ENCODE data around the gene CLCF1. TPM values are rescaled to one million over a fixed set of nuclear protein-coding genes. Genes with fewer than 3 reads are reported as not detected.

CLCF1 gene
- total RNA-seq, 1 donor from 2014 or later = 0.63 TPM

GRCh38 chr11:67356387-67356863 lies 17.0 kb downstream of the CLCF1 start:
- no peaks in the 10 kb centered on the region for H3K9me3 Mint-ChIP-seq
- intact Hi-C loops (cut with micrococcal nuclease) = loop anchor here (10.0 kb wide), 1 partner anchor 228 kb away; the partner anchor contains the start of gene GSTP1
- peak overlapping the region; percentile 88 for H3K27ac Mint-ChIP-seq
- peaks cover 35% of the 10 kb centered on the region for H3K4me1 Mint-ChIP-seq
- no peak for DNase-seq
- peak overlapping the region; percentile 67 for H3K4me3 Mint-ChIP-seq
- H3K36me3 Mint-ChIP-seq (ENCODE audit: low read depth) = no peaks in the 10 kb centered on the region
- peaks cover 19% of the 10 kb centered on the region for H3K27me3 Mint-ChIP-seq

- Mint-ChIP-seq H3K27me3 (peaks cover 15% of the 10 kb centered on the region), H3K36me3 (ENCODE audit: low read depth) (peaks cover 2% of the 10 kb centered on the region), H3K4me3 (no peak overlapping the region), H3K4me1 (peaks cover 37% of the 10 kb centered on the region), H3K9me3 (no peaks in the 10 kb centered on the region), H3K27ac (peak overlapping the region; percentile 65)
- DNase-seq = no peak
- intact Hi-C loops (cut with micrococcal nuclease) = loop anchor here (10.0 kb wide), 1 partner anchor 229 kb away; the partner anchor contains the start of gene GSTP1
These were observed 17.5 kb downstream of the CLCF1 start for GRCh38 chr11:67355794-67356386.

- intact Hi-C loops (cut with micrococcal nuclease) = loop anchor here (10.0 kb wide), 1 partner anchor 230 kb away; the partner anchor contains the start of gene GSTP1
- H3K36me3 Mint-ChIP-seq (ENCODE audit: low read depth) = peaks cover 2% of the 10 kb centered on the region
- DNase-seq = no peak
- no peak overlapping the region for H3K4me3 Mint-ChIP-seq
- peak overlapping the region; percentile 98 for H3K27ac Mint-ChIP-seq
- peaks cover 13% of the 10 kb centered on the region for H3K27me3 Mint-ChIP-seq
- H3K9me3 Mint-ChIP-seq = no peaks in the 10 kb centered on the region
- peaks cover 37% of the 10 kb centered on the region for H3K4me1 Mint-ChIP-seq
These were observed 18.2 kb downstream of the CLCF1 start for GRCh38 chr11:67355023-67355793.

- H3K4me3 Mint-ChIP-seq = peak overlapping the region; percentile 97
- H3K36me3 Mint-ChIP-seq (ENCODE audit: low read depth) = peaks cover 2% of the 10 kb centered on the region
- H3K27me3 Mint-ChIP-seq = peaks cover 13% of the 10 kb centered on the region
- peaks cover 39% of the 10 kb centered on the region for H3K4me1 Mint-ChIP-seq
- intact Hi-C loops (cut with micrococcal nuclease) = loop anchor here (10.0 kb wide), 1 partner anchor 230 kb away; the partner anchor contains the start of gene GSTP1
- peak; percentile 69 for DNase-seq
- H3K9me3 Mint-ChIP-seq = no peaks in the 10 kb centered on the region
- peak overlapping the region; percentile 98 for H3K27ac Mint-ChIP-seq
These were observed 19.0 kb downstream of the CLCF1 start for GRCh38 chr11:67354075-67355022.

GRCh38 chr11:67353317-67354074 lies 19.9 kb downstream of the CLCF1 start, which contains the start of gene POLD4:
POLD4 (minus strand) TSS chr11:67353546; CDS start chr11:67353399, 147 bp downstream.
- Mint-ChIP-seq H3K4me1 (peaks cover 41% of the 10 kb centered on the region), H3K36me3 (ENCODE audit: low read depth) (peaks cover 2% of the 10 kb centered on the region), H3K4me3 (peak within 1 kb of the TSS; percentile 97), H3K27me3 (peaks cover 5% of the 10 kb centered on the region), H3K9me3 (no peaks in the 10 kb centered on the region), H3K27ac (peak within 1 kb of the TSS; percentile 98)
- intact Hi-C loops (cut with micrococcal nuclease) = loop anchor here (1.0 to 10.0 kb wide), 4 partner anchors 29 to 231 kb away; partner anchors contain the start of genes GSTP1 and RPS6KB2
- peak; percentile 99 for DNase-seq

- Mint-ChIP-seq H3K4me3 (peak overlapping the region; percentile 97), H3K36me3 (ENCODE audit: low read depth) (peaks cover 2% of the 10 kb centered on the region), H3K27ac (peak overlapping the region; percentile 98), H3K27me3 (no peaks in the 10 kb centered on the region), H3K9me3 (no peaks in the 10 kb centered on the region), H3K4me1 (peaks cover 41% of the 10 kb centered on the region)
- intact Hi-C loops (cut with micrococcal nuclease) = loop anchor here (1.0 to 10.0 kb wide), 4 partner anchors 30 to 232 kb away; partner anchors contain the start of genes GSTP1 and RPS6KB2
- DNase-seq = peak; percentile 61
These were observed 20.7 kb downstream of the CLCF1 start for GRCh38 chr11:67352546-67353316.

GRCh38 chr11:67351275-67352005 lies 22.0 kb downstream of the CLCF1 start:
- H3K4me1 Mint-ChIP-seq = peaks cover 37% of the 10 kb centered on the region
- peak overlapping the region; percentile 63 for H3K4me3 Mint-ChIP-seq
- H3K36me3 Mint-ChIP-seq (ENCODE audit: low read depth) = peaks cover 2% of the 10 kb centered on the region
- peak overlapping the region; percentile 59 for H3K27ac Mint-ChIP-seq
- intact Hi-C loops (cut with micrococcal nuclease) = loop anchor here (2.0 to 10.0 kb wide), 3 partner anchors 77 to 233 kb away; partner anchors contain the start of genes GSTP1 and RPS6KB2
- H3K9me3 Mint-ChIP-seq = no peaks in the 10 kb centered on the region
- peak; percentile 88 for DNase-seq
- no peaks in the 10 kb centered on the region for H3K27me3 Mint-ChIP-seq

GRCh38 chr11:67349928-67350465 lies 23.4 kb downstream of the CLCF1 start:
- peaks cover 2% of the 10 kb centered on the region for H3K36me3 Mint-ChIP-seq (ENCODE audit: low read depth)
- H3K4me3 Mint-ChIP-seq = no peak overlapping the region
- H3K9me3 Mint-ChIP-seq = no peaks in the 10 kb centered on the region
- H3K27me3 Mint-ChIP-seq = no peaks in the 10 kb centered on the region
- intact Hi-C loops (cut with micrococcal nuclease) = loop anchor here (10.0 kb wide), 1 partner anchor 235 kb away; the partner anchor contains the start of gene GSTP1
- no peak for DNase-seq
- H3K27ac Mint-ChIP-seq = no peak overlapping the region
- peaks cover 45% of the 10 kb centered on the region for H3K4me1 Mint-ChIP-seq

- H3K36me3 Mint-ChIP-seq (ENCODE audit: low read depth) = peaks cover 2% of the 10 kb centered on the region
- H3K4me3 Mint-ChIP-seq = no peak overlapping the region
- H3K27ac Mint-ChIP-seq = no peak overlapping the region
- no peaks in the 10 kb centered on the region for H3K27me3 Mint-ChIP-seq
- H3K9me3 Mint-ChIP-seq = no peaks in the 10 kb centered on the region
- H3K4me1 Mint-ChIP-seq = peaks cover 45% of the 10 kb centered on the region
- no peak for DNase-seq
- intact Hi-C loops (cut with micrococcal nuclease) = no loop called here
These were observed 23.9 kb downstream of the CLCF1 start for GRCh38 chr11:67349457-67349856.

GRCh38 chr11:67349036-67349435 lies 24.4 kb downstream of the CLCF1 start:
- H3K4me3 Mint-ChIP-seq = no peak overlapping the region
- no peaks in the 10 kb centered on the region for H3K27me3 Mint-ChIP-seq
- H3K36me3 Mint-ChIP-seq (ENCODE audit: low read depth) = peaks cover 2% of the 10 kb centered on the region
- H3K27ac Mint-ChIP-seq = no peak overlapping the region
- H3K9me3 Mint-ChIP-seq = no peaks in the 10 kb centered on the region
- no peak for DNase-seq
- H3K4me1 Mint-ChIP-seq = peaks cover 44% of the 10 kb centered on the region
- intact Hi-C loops (cut with micrococcal nuclease) = no loop called here

GRCh38 chr11:67347964-67348749 lies 25.2 kb downstream of the CLCF1 start:
- Mint-ChIP-seq H3K4me1 (peaks cover 41% of the 10 kb centered on the region), H3K4me3 (no peak overlapping the region), H3K36me3 (ENCODE audit: low read depth) (peaks cover 2% of the 10 kb centered on the region), H3K27ac (no peak overlapping the region), H3K9me3 (no peaks in the 10 kb centered on the region), H3K27me3 (no peaks in the 10 kb centered on the region)
- DNase-seq = no peak
- intact Hi-C loops (cut with micrococcal nuclease) = no loop called here
